Fibroblast of mammary gland (primary cell): ENCODE results near the gene CROT.
A peak's percentile ranks its signal among the peaks of the same experiment; 100 is the strongest.
"Not testable (repeated sequence)": the region's sequence is repeated elsewhere in the genome, so short reads cannot be mapped to it uniquely, and the experiment has no call there.

Source experiments
- DNase-seq: peaks from one replicate; pipeline ENCODE4 v3.0.0-alpha.2; 2010; ENCODE audit warnings: low read depth
- H3K4me3 ChIP-seq: 2 replicates; pipeline ENCODE4 v1.5.1; 2011; ENCODE audit warnings: low read depth, mild to moderate bottlenecking, low read length, moderate library complexity; ENCODE audit not compliant: control insufficient read depth
- CTCF ChIP-seq: conservative IDR thresholded peaks from 2 replicates; pipeline ENCODE4 v1.5.1; 2011; ENCODE audit warnings: low read depth, low read length, inconsistent platforms; ENCODE audit not compliant: control insufficient read depth, insufficient read depth

The CROT gene

GRCh38 chr7:87317691-87318245 lies 27.7 kb upstream of the CROT start:
- DNase-seq: no peak
- no peak overlapping the region for H3K4me3 ChIP-seq
- no peak for TF ChIP-seq CTCF

GRCh38 chr7:87318741-87319140 lies 26.7 kb upstream of the CROT start:
- H3K4me3 ChIP-seq: no peak overlapping the region
- no peak for TF ChIP-seq CTCF
- DNase-seq: no peak

GRCh38 chr7:87319154-87319581 lies 26.3 kb upstream of the CROT start:
- not testable (repeated sequence) for DNase-seq, H3K4me3 ChIP-seq

GRCh38 chr7:87322912-87323311 lies 22.6 kb upstream of the CROT start:
- no peak for TF ChIP-seq CTCF
- no peak for DNase-seq
- no peak overlapping the region for H3K4me3 ChIP-seq

- TF ChIP-seq CTCF: no peak
- no peak for DNase-seq
- H3K4me3 ChIP-seq: no peak overlapping the region
Observed at GRCh38 chr7:87325576-87326370, 19.7 kb upstream of the CROT start.

GRCh38 chr7:87328281-87328680 lies 17.2 kb upstream of the CROT start:
- H3K4me3 ChIP-seq: no peak overlapping the region
- DNase-seq: peak; percentile 56
- no peak for TF ChIP-seq CTCF

GRCh38 chr7:87330316-87330715 lies 15.1 kb upstream of the CROT start:
- H3K4me3 ChIP-seq: no peak overlapping the region
- TF ChIP-seq CTCF: no peak
- no peak for DNase-seq
